ENCODE results near the gene DNAJC15. TPM values are rescaled to one million over a fixed set of nuclear protein-coding genes. Genes with fewer than 3 reads are reported as not detected.

The DNAJC15 gene
- total RNA-seq, 2 experiments from 2014 or later: 14.5 to 16.8 TPM

- H3K4me3 Mint-ChIP-seq: no peak overlapping the region
- H3K27me3 Mint-ChIP-seq (ENCODE audit: low read depth): no peaks in the 10 kb centered on the region
- CTCF ChIA-PET: interaction anchor here (1.3 kb wide), 1 partner anchor 108 kb away, joined by 5 read pairs; no protein-coding TSS in a partner anchor
- DNase-seq: no peak
- H3K9me3 Mint-ChIP-seq: no peaks in the 10 kb centered on the region
- no peak overlapping the region for H3K27ac Mint-ChIP-seq
- peaks cover 24% of the 10 kb centered on the region for H3K36me3 Mint-ChIP-seq (ENCODE audit: low read depth)
- intact Hi-C loops (cut with micrococcal nuclease): loop anchor here (1.0 to 2.0 kb wide), 2 partner anchors 8 to 15 kb away; no protein-coding TSS in a partner anchor
- peaks cover 35% of the 10 kb centered on the region for H3K4me1 Mint-ChIP-seq (ENCODE audit: low read depth)
Observed at GRCh38 chr13:43077906-43078305, 54.5 kb downstream of the DNAJC15 start.

GRCh38 chr13:43078399-43078798 lies 55.0 kb downstream of the DNAJC15 start:
- Mint-ChIP-seq H3K27me3 (ENCODE audit: low read depth) (no peaks in the 10 kb centered on the region), H3K27ac (no peak overlapping the region), H3K4me1 (ENCODE audit: low read depth) (peaks cover 35% of the 10 kb centered on the region), H3K9me3 (no peaks in the 10 kb centered on the region), H3K36me3 (ENCODE audit: low read depth) (peaks cover 22% of the 10 kb centered on the region), H3K4me3 (no peak overlapping the region)
- CTCF ChIA-PET: interaction anchor here (1.3 kb wide), 1 partner anchor 109 kb away, joined by 5 read pairs; no protein-coding TSS in a partner anchor
- intact Hi-C loops (cut with micrococcal nuclease): loop anchor here (1.0 to 2.0 kb wide), 2 partner anchors 8 to 16 kb away; no protein-coding TSS in a partner anchor
- no peak for DNase-seq

- no peak for DNase-seq
- intact Hi-C loops (cut with micrococcal nuclease): loop anchor here (2.0 kb wide), 1 partner anchor 17 kb away; no protein-coding TSS in a partner anchor
- H3K4me3 Mint-ChIP-seq: no peak overlapping the region
- H3K36me3 Mint-ChIP-seq (ENCODE audit: low read depth): peaks cover 22% of the 10 kb centered on the region
- no peaks in the 10 kb centered on the region for H3K9me3 Mint-ChIP-seq
- no peaks in the 10 kb centered on the region for H3K27me3 Mint-ChIP-seq (ENCODE audit: low read depth)
- H3K27ac Mint-ChIP-seq: no peak overlapping the region
- CTCF ChIA-PET: no interaction called here
- peaks cover 35% of the 10 kb centered on the region for H3K4me1 Mint-ChIP-seq (ENCODE audit: low read depth)
Observed at GRCh38 chr13:43079392-43079931, 56.1 kb downstream of the DNAJC15 start.

GRCh38 chr13:43080199-43080598 lies 56.8 kb downstream of the DNAJC15 start:
- intact Hi-C loops (cut with micrococcal nuclease): no loop called here
- Mint-ChIP-seq H3K27ac (no peak overlapping the region), H3K4me1 (ENCODE audit: low read depth) (peaks cover 29% of the 10 kb centered on the region), H3K27me3 (ENCODE audit: low read depth) (no peaks in the 10 kb centered on the region), H3K9me3 (no peaks in the 10 kb centered on the region), H3K36me3 (ENCODE audit: low read depth) (peaks cover 22% of the 10 kb centered on the region), H3K4me3 (no peak overlapping the region)
- DNase-seq: no peak
- CTCF ChIA-PET: interaction anchor here (0.6 kb wide), 1 partner anchor 32 kb away, joined by 3 read pairs; no protein-coding TSS in a partner anchor

GRCh38 chr13:43081866-43082265 lies 58.5 kb downstream of the DNAJC15 start:
- CTCF ChIA-PET: interaction anchor here (0.6 to 0.7 kb wide), 3 partner anchors 14 to 110 kb away, joined by 3 to 4 read pairs (median 3); no protein-coding TSS in a partner anchor
- intact Hi-C loops (cut with micrococcal nuclease): no loop called here
- Mint-ChIP-seq H3K4me3 (no peak overlapping the region), H3K27me3 (ENCODE audit: low read depth) (no peaks in the 10 kb centered on the region), H3K27ac (no peak overlapping the region), H3K36me3 (ENCODE audit: low read depth) (peaks cover 22% of the 10 kb centered on the region), H3K4me1 (ENCODE audit: low read depth) (peaks cover 16% of the 10 kb centered on the region), H3K9me3 (no peaks in the 10 kb centered on the region)
- DNase-seq: no peak

GRCh38 chr13:43083750-43084149 lies 60.4 kb downstream of the DNAJC15 start:
- Mint-ChIP-seq H3K9me3 (no peaks in the 10 kb centered on the region), H3K27ac (no peak overlapping the region), H3K27me3 (ENCODE audit: low read depth) (no peaks in the 10 kb centered on the region), H3K4me3 (no peak overlapping the region), H3K4me1 (ENCODE audit: low read depth) (peaks cover 9% of the 10 kb centered on the region), H3K36me3 (ENCODE audit: low read depth) (peaks cover 22% of the 10 kb centered on the region)
- intact Hi-C loops (cut with micrococcal nuclease): no loop called here
- no peak for DNase-seq
- CTCF ChIA-PET: interaction anchor here (0.7 to 1.6 kb wide), 5 partner anchors 12 to 717 kb away, joined by 3 to 7 read pairs (median 3); no protein-coding TSS in a partner anchor

- Mint-ChIP-seq H3K36me3 (ENCODE audit: low read depth) (peaks cover 21% of the 10 kb centered on the region), H3K27me3 (ENCODE audit: low read depth) (no peaks in the 10 kb centered on the region), H3K4me1 (ENCODE audit: low read depth) (peaks cover 12% of the 10 kb centered on the region), H3K4me3 (no peak overlapping the region), H3K27ac (no peak overlapping the region), H3K9me3 (peaks cover 3% of the 10 kb centered on the region)
- CTCF ChIA-PET: interaction anchor here (0.7 to 1.8 kb wide), 6 partner anchors 11 to 116 kb away, joined by 3 to 7 read pairs (median 4); partner anchors contain the start of genes DNAJC15 and EPSTI1
- intact Hi-C loops (cut with micrococcal nuclease): no loop called here
- no peak for DNase-seq
Observed at GRCh38 chr13:43085545-43085944, 62.2 kb downstream of the DNAJC15 start.

GRCh38 chr13:43086181-43086580 lies 62.8 kb downstream of the DNAJC15 start:
- CTCF ChIA-PET: interaction anchor here (1.3 kb wide), 1 partner anchor 62 kb away, joined by 5 read pairs; the partner anchor contains the start of gene DNAJC15
- Mint-ChIP-seq H3K4me1 (ENCODE audit: low read depth) (peaks cover 12% of the 10 kb centered on the region), H3K36me3 (ENCODE audit: low read depth) (peaks cover 20% of the 10 kb centered on the region), H3K27me3 (ENCODE audit: low read depth) (no peaks in the 10 kb centered on the region), H3K4me3 (no peak overlapping the region), H3K9me3 (peaks cover 3% of the 10 kb centered on the region), H3K27ac (no peak overlapping the region)
- DNase-seq: no peak
- intact Hi-C loops (cut with micrococcal nuclease): no loop called here

- DNase-seq: no peak
- Mint-ChIP-seq H3K4me3 (peak overlapping the region; percentile 36), H3K36me3 (ENCODE audit: low read depth) (peaks cover 17% of the 10 kb centered on the region), H3K4me1 (ENCODE audit: low read depth) (peaks cover 9% of the 10 kb centered on the region), H3K9me3 (peaks cover 3% of the 10 kb centered on the region), H3K27me3 (ENCODE audit: low read depth) (no peaks in the 10 kb centered on the region), H3K27ac (no peak overlapping the region)
- CTCF ChIA-PET: interaction anchor here (0.8 kb wide), 2 partner anchors 23 to 716 kb away, joined by 3 to 4 read pairs; no protein-coding TSS in a partner anchor
- intact Hi-C loops (cut with micrococcal nuclease): no loop called here
Observed at GRCh38 chr13:43088093-43088511, 64.7 kb downstream of the DNAJC15 start.

GRCh38 chr13:43089912-43090498 lies 66.6 kb downstream of the DNAJC15 start:
- peak; percentile 14 for DNase-seq

GRCh38 chr13:43094901-43095300 lies 71.5 kb downstream of the DNAJC15 start:
- Mint-ChIP-seq H3K4me3 (no peak overlapping the region), H3K9me3 (no peaks in the 10 kb centered on the region), H3K27ac (peak overlapping the region; percentile 62), H3K4me1 (ENCODE audit: low read depth) (peaks cover 22% of the 10 kb centered on the region), H3K27me3 (ENCODE audit: low read depth) (no peaks in the 10 kb centered on the region), H3K36me3 (ENCODE audit: low read depth) (peaks cover 12% of the 10 kb centered on the region)
- intact Hi-C loops (cut with micrococcal nuclease): loop anchor here (1.0 to 10.0 kb wide), 5 partner anchors 33 to 780 kb away; partner anchors contain the start of genes CCDC122, EPSTI1 and LACC1
- CTCF ChIA-PET: interaction anchor here (1.3 kb wide), 1 partner anchor 11 kb away, joined by 5 read pairs; no protein-coding TSS in a partner anchor
- DNase-seq: no peak

More at GRCh38 chr13:43089912-43090498, 66.6 kb downstream of the DNAJC15 start:
- peaks cover 17% of the 10 kb centered on the region for H3K4me1 Mint-ChIP-seq (ENCODE audit: low read depth)
- no peak overlapping the region for H3K27ac Mint-ChIP-seq
- intact Hi-C loops (cut with micrococcal nuclease): loop anchor here (10.0 kb wide), 1 partner anchor 785 kb away; the partner anchor contains the start of genes CCDC122 and LACC1
- H3K9me3 Mint-ChIP-seq: peaks cover 3% of the 10 kb centered on the region
- H3K27me3 Mint-ChIP-seq (ENCODE audit: low read depth): no peaks in the 10 kb centered on the region
- H3K36me3 Mint-ChIP-seq (ENCODE audit: low read depth): peaks cover 17% of the 10 kb centered on the region
- H3K4me3 Mint-ChIP-seq: no peak overlapping the region
- CTCF ChIA-PET: no interaction called here

Measured in activated naive CD4-positive, alpha-beta T cell treated with anti-CD3 and anti-CD28 coated beads for 36 hours (primary cell).